Measurements from ENCODE around the gene ENOX1.

The ENOX1 gene

GRCh38 chr13:43815204-43815603, 28.4 kb upstream of the ENOX1 start:
- DNase-seq (ENCODE audit: low read depth, low spot score), result peak; percentile 76
- in situ Hi-C loops (cut with HindIII; ENCODE audit: low sequenced_read_pairs), result no loop called here
- TF ChIP-seq CTCF (IDR thresholded peaks at IDR 0.05; ENCODE audit: low read depth, low read length), result no peak
- H3K4me3 ChIP-seq (ENCODE audit: low read depth, low read length), result no peak overlapping the region

DNA sequence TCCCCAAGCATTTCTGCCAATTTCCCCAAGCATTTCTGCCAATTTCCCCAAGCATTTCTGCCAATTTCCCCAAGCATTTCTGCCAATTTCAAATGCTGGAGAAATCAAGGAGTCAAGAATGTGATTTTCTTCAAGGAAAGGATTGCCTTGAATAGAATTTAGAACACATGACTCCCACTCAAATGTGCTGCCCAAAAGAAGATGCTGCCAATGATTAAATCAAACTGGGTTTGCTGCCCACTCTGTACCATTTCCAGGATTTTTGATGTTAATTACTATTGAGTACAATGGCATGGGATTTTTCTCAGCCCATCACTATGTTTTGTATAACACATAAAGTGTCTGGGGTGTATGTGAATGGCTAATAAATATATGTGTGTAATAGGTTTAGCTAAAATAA, 21.9 kb upstream of the ENOX1 start:
- no peak for DNase-seq (ENCODE audit: low read depth, low spot score)
- TF ChIP-seq CTCF (IDR thresholded peaks at IDR 0.05; ENCODE audit: low read depth, low read length), result no peak
- H3K4me3 ChIP-seq (ENCODE audit: low read depth, low read length), result no peak overlapping the region
- in situ Hi-C loops (cut with HindIII; ENCODE audit: low sequenced_read_pairs), result no loop called here

DNA sequence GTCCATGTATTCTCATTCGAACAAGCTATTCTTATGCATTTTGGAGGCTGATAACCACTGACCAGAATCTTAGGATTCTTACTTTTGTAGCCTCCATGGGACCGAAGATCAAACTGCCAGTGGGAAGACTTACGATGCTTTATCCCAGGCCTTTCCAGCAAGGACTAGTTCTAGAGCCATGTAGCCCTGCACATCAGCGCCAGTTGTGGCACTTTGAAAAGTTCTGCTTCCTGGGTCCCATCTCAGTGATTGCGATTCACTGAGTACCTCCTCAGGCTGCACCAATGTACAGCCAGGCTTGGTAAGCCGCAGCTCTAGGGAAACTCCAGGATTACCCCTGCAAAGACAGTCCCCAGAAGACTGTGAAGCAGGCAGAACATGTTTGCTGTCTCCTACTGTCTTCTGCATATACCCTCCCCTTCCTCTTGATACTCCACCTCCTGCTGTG, 18.9 kb upstream of the ENOX1 start:
- in situ Hi-C loops (cut with HindIII; ENCODE audit: low sequenced_read_pairs), result no loop called here

GRCh38 chr13:43805071-43805468, 18.3 kb upstream of the ENOX1 start:
- H3K4me3 ChIP-seq (ENCODE audit: low read depth, low read length), result peak overlapping the region; percentile 27
- in situ Hi-C loops (cut with HindIII; ENCODE audit: low sequenced_read_pairs), result no loop called here
- no peak for TF ChIP-seq CTCF (IDR thresholded peaks at IDR 0.05; ENCODE audit: low read depth, low read length)
- peak; percentile 95 for DNase-seq (ENCODE audit: low read depth, low spot score)

More for the DNA sequence above, 18.9 kb upstream of the ENOX1 start:
- H3K4me3 ChIP-seq (ENCODE audit: low read depth, low read length), result no peak overlapping the region
- peak; percentile 20 for DNase-seq (ENCODE audit: low read depth, low spot score)
- no peak for TF ChIP-seq CTCF (IDR thresholded peaks at IDR 0.05; ENCODE audit: low read depth, low read length)

DNA sequence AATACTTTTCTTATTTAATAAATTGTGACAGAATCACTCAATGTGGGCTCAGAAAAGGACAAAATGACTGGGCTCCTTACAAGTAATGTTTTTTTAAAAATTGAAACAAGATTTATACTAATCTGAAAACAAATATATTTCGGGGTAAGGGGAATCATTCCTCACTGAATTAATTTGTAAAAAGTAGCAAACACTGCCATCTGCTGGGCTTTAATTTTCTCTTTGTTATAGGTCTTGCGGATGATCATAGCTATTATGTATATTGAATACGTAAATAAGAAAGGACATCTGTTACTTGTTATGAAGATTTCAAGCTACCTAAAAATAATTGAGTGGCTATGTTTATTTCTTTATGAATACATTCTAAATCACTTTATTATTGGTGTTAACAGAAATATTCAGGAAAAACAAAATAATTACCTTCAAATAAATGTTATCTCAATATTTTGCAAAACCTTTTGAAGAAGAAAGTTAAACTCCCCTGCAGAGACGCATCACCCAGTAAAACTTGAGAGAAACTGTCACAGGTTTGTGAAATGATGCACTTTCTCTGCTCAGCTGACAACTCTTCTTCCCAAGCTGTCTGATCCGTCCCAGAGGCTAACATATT, 17.8 kb upstream of the ENOX1 start:
- TF ChIP-seq CTCF (IDR thresholded peaks at IDR 0.05; ENCODE audit: low read depth, low read length), result peak; percentile 35
- DNase-seq (ENCODE audit: low read depth, low spot score), result peak; percentile 88
- H3K4me3 ChIP-seq (ENCODE audit: low read depth, low read length), result peak overlapping the region; percentile 27
- in situ Hi-C loops (cut with HindIII; ENCODE audit: low sequenced_read_pairs), result no loop called here

- TF ChIP-seq CTCF (IDR thresholded peaks at IDR 0.05; ENCODE audit: low read depth, low read length), result no peak
- no peak for DNase-seq (ENCODE audit: low read depth, low spot score)
- no peak overlapping the region for H3K4me3 ChIP-seq (ENCODE audit: low read depth, low read length)
- in situ Hi-C loops (cut with HindIII; ENCODE audit: low sequenced_read_pairs), result no loop called here
Observed at GRCh38 chr13:43802511-43802910, 15.7 kb upstream of the ENOX1 start.
